ENCODE measurements around the gene CYP19A1. TPM values are rescaled to one million over a fixed set of nuclear protein-coding genes. Genes with fewer than 3 reads are reported as not detected.

Gene CYP19A1
- total RNA-seq, 1 donor from 2014 or later, result not detected

GRCh38 chr15:51244423-51244869 is 94.0 kb downstream of the CYP19A1 start:
- no peak overlapping the region for H3K4me3 ChIP-seq (ENCODE audit: low read depth, low read length)
- no peak for TF ChIP-seq CTCF (conservative IDR thresholded peaks at IDR 0.05; ENCODE audit: low read depth, low read length)
- DNase-seq (ENCODE audit: low read depth), result no peak

- TF ChIP-seq CTCF (conservative IDR thresholded peaks at IDR 0.05; ENCODE audit: low read depth, low read length), result no peak
- H3K4me3 ChIP-seq (ENCODE audit: low read depth, low read length), result no peak overlapping the region
- DNase-seq (ENCODE audit: low read depth), result no peak
Measured at GRCh38 chr15:51243774-51244173, 94.6 kb downstream of the CYP19A1 start.

GRCh38 chr15:51240066-51240465 is 98.3 kb downstream of the CYP19A1 start:
- H3K4me3 ChIP-seq (ENCODE audit: low read depth, low read length), result no peak overlapping the region
- TF ChIP-seq CTCF (conservative IDR thresholded peaks at IDR 0.05; ENCODE audit: low read depth, low read length), result no peak
- DNase-seq (ENCODE audit: low read depth), result no peak

- no peak for DNase-seq (ENCODE audit: low read depth)
- TF ChIP-seq CTCF (conservative IDR thresholded peaks at IDR 0.05; ENCODE audit: low read depth, low read length), result no peak
- H3K4me3 ChIP-seq (ENCODE audit: low read depth, low read length), result no peak overlapping the region
Measured at GRCh38 chr15:51237816-51238215, 100.6 kb downstream of the CYP19A1 start.

GRCh38 chr15:51234176-51234927 is 104.0 kb downstream of the CYP19A1 start:
- no peak for TF ChIP-seq CTCF (conservative IDR thresholded peaks at IDR 0.05; ENCODE audit: low read depth, low read length)
- H3K4me3 ChIP-seq (ENCODE audit: low read depth, low read length), result no peak overlapping the region
- no peak for DNase-seq (ENCODE audit: low read depth)

- no peak for TF ChIP-seq CTCF (conservative IDR thresholded peaks at IDR 0.05; ENCODE audit: low read depth, low read length)
- H3K4me3 ChIP-seq (ENCODE audit: low read depth, low read length), result no peak overlapping the region
- DNase-seq (ENCODE audit: low read depth), result no peak
Measured at GRCh38 chr15:51232581-51232980, 105.8 kb downstream of the CYP19A1 start.

- TF ChIP-seq CTCF (conservative IDR thresholded peaks at IDR 0.05; ENCODE audit: low read depth, low read length), result peak; percentile 40
- DNase-seq (ENCODE audit: low read depth), result no peak
- H3K4me3 ChIP-seq (ENCODE audit: low read depth, low read length), result no peak overlapping the region
Measured at GRCh38 chr15:51229907-51230330, 108.5 kb downstream of the CYP19A1 start.
